GM04503 (cell line): Measurements from ENCODE around the gene FAM184A.
A peak's percentile ranks its signal among the peaks of the same experiment; 100 is the strongest.

Source experiments
- DNase-seq: peaks from one replicate; pipeline ENCODE4 v3.0.0-alpha.2; 2012; ENCODE audit warnings: low read depth

FAM184A gene

GRCh38 chr6:118963003-118963402, 115.5 kb downstream of the FAM184A start:
- no peak for DNase-seq

- no peak for DNase-seq
Measured at GRCh38 chr6:118959903-118960302, 118.6 kb downstream of the FAM184A start.

- no peak for DNase-seq
Measured at GRCh38 chr6:118953391-118953790, 125.1 kb downstream of the FAM184A start.

- DNase-seq, result no peak
Measured at GRCh38 chr6:118952683-118953082, 125.8 kb downstream of the FAM184A start.

- DNase-seq, result no peak
Measured at GRCh38 chr6:118945217-118945616, 133.2 kb downstream of the FAM184A start.

GRCh38 chr6:118940770-118941169, 137.7 kb downstream of the FAM184A start:
- no peak for DNase-seq

- no peak for DNase-seq
Measured at GRCh38 chr6:118939683-118940082, 138.8 kb downstream of the FAM184A start.

GRCh38 chr6:118935978-118936703, 142.3 kb downstream of the FAM184A start:
- no peak for DNase-seq

- no peak for DNase-seq
Measured at GRCh38 chr6:118935331-118935668, 143.2 kb downstream of the FAM184A start.

GRCh38 chr6:118934461-118935330, 143.8 kb downstream of the FAM184A start, which contains the start of gene MCM9:
Gene MCM9, minus strand, starts transcription at chr6:118935159. Its CDS starts 3,436 bp downstream, at chr6:118931723.
- peak; percentile 31 for DNase-seq

- DNase-seq, result no peak
Measured at GRCh38 chr6:118933855-118934460, 144.5 kb downstream of the FAM184A start.

GRCh38 chr6:118932421-118932820, 146.0 kb downstream of the FAM184A start:
- DNase-seq, result no peak

- no peak for DNase-seq
Measured at GRCh38 chr6:118931436-118931835, 147.0 kb downstream of the FAM184A start.

GRCh38 chr6:118930680-118931079, 147.8 kb downstream of the FAM184A start:
- no peak for DNase-seq

- no peak for DNase-seq
Measured at GRCh38 chr6:118923035-118923434, 155.4 kb downstream of the FAM184A start.

- DNase-seq, result no peak
Measured at GRCh38 chr6:118921084-118921483, 157.4 kb downstream of the FAM184A start.

GRCh38 chr6:118918329-118918725, 160.1 kb downstream of the FAM184A start:
- DNase-seq, result no peak

GRCh38 chr6:118917546-118918328, 160.7 kb downstream of the FAM184A start:
- DNase-seq, result no peak

GRCh38 chr6:118914598-118914997, 163.9 kb downstream of the FAM184A start:
- no peak for DNase-seq

- DNase-seq, result no peak
Measured at GRCh38 chr6:118913161-118913560, 165.3 kb downstream of the FAM184A start.

GRCh38 chr6:118912646-118913045, 165.8 kb downstream of the FAM184A start:
- DNase-seq, result no peak
